NT2/D1 (cell line): ENCODE measurements around the gene OPN3.
A peak's percentile ranks its signal among the peaks of the same experiment; 100 is the strongest.

Experiments
- DNase-seq: peaks from one replicate; pipeline ENCODE4 v3.0.0-alpha.2; 2011; ENCODE audit warnings: low read depth, low spot score
- H3K27me3 ChIP-seq: 2 replicates; pipeline ENCODE4 v1.6.0; 2011; ENCODE audit warnings: mild to moderate bottlenecking; ENCODE audit not compliant: insufficient read length, insufficient read depth
- H3K36me3 ChIP-seq: 2 replicates; pipeline ENCODE4 v1.6.1; 2011; ENCODE audit warnings: mild to moderate bottlenecking, low read length, mixed read lengths; ENCODE audit not compliant: insufficient read depth, insufficient read length
- H3K4me1 ChIP-seq: 2 replicates; pipeline ENCODE4 v1.5.1; 2011; ENCODE audit not compliant: insufficient read depth, insufficient read length
- H3K4me3 ChIP-seq: 2 replicates; pipeline ENCODE4 v1.5.1; 2011; ENCODE audit warnings: low read depth; ENCODE audit not compliant: insufficient read length
- H3K9ac ChIP-seq: 2 replicates; pipeline ENCODE4 v1.6.0; 2011; ENCODE audit warnings: low read depth; ENCODE audit not compliant: insufficient read length
- H3K9me3 ChIP-seq: 2 replicates; pipeline ENCODE4 v1.5.1; 2011; ENCODE audit warnings: mild to moderate bottlenecking, low read length; ENCODE audit not compliant: insufficient read depth
- SUZ12 ChIP-seq: IDR thresholded peaks from 2 replicates; pipeline ENCODE4 v1.6.1; 2011; ENCODE audit not compliant: insufficient read length, insufficient read depth; ENCODE audit errors: extremely low read depth
- YY1 ChIP-seq: IDR thresholded peaks from 2 replicates; pipeline ENCODE4 v1.6.1; 2011; ENCODE audit not compliant: insufficient read length, insufficient read depth
- ZNF274 ChIP-seq: IDR thresholded peaks from 2 replicates; pipeline ENCODE4 v1.6.1; 2011; ENCODE audit warnings: mild to moderate bottlenecking, low read depth, low read length

Gene OPN3

GRCh38 chr1:241614572-241614971, 25.6 kb downstream of the OPN3 start:
- Histone ChIP-seq H3K9me3 (no peaks in the 10 kb centered on the region), H3K27me3 (no peaks in the 10 kb centered on the region), H3K4me1 (no peaks in the 10 kb centered on the region), H3K4me3 (no peak overlapping the region), H3K36me3 (no peaks in the 10 kb centered on the region), H3K9ac (no peak overlapping the region)
- DNase-seq, result no peak
- TF ChIP-seq SUZ12 (no peak), YY1 (no peak), ZNF274 (no peak)

DNA sequence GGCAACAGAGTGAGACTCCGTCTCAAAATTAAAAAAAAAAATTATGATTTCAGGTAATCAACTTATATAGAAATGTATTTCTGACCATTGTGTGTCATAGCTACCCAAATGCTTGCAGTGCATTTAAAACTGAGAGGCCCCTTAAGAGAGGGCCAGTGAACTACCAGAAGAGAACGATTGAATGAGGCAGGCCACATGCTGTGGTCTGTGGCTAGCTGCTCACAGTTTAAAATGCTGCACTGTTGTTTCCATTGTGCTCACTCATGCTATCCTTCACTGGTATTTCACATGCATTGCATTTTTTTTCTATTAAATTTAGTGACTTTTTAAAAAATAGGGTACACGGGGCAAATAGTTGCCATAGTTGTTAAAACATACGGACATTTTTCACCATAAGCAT, 26.0 kb downstream of the OPN3 start:
- H3K27me3 ChIP-seq, result no peaks in the 10 kb centered on the region
- H3K9me3 ChIP-seq, result no peaks in the 10 kb centered on the region
- H3K36me3 ChIP-seq, result no peaks in the 10 kb centered on the region
- no peaks in the 10 kb centered on the region for H3K4me1 ChIP-seq
- no peak overlapping the region for H3K4me3 ChIP-seq
- no peak overlapping the region for H3K9ac ChIP-seq
- no peak for DNase-seq
- TF ChIP-seq SUZ12 (no peak), YY1 (no peak), ZNF274 (no peak)

- Histone ChIP-seq H3K4me3 (no peak overlapping the region), H3K27me3 (no peaks in the 10 kb centered on the region), H3K9ac (no peak overlapping the region), H3K4me1 (no peaks in the 10 kb centered on the region), H3K9me3 (no peaks in the 10 kb centered on the region), H3K36me3 (no peaks in the 10 kb centered on the region)
- TF ChIP-seq ZNF274 (no peak), SUZ12 (no peak), YY1 (no peak)
- DNase-seq, result no peak
Observed at GRCh38 chr1:241612533-241613477, 27.4 kb downstream of the OPN3 start.

GRCh38 chr1:241611736-241612135, 28.4 kb downstream of the OPN3 start:
- no peaks in the 10 kb centered on the region for H3K4me1 ChIP-seq
- no peak overlapping the region for H3K4me3 ChIP-seq
- no peaks in the 10 kb centered on the region for H3K27me3 ChIP-seq
- no peaks in the 10 kb centered on the region for H3K36me3 ChIP-seq
- H3K9ac ChIP-seq, result no peak overlapping the region
- no peak for TF ChIP-seq YY1
- no peak for TF ChIP-seq ZNF274
- TF ChIP-seq SUZ12, result no peak
- H3K9me3 ChIP-seq, result no peaks in the 10 kb centered on the region
- DNase-seq, result no peak

DNA sequence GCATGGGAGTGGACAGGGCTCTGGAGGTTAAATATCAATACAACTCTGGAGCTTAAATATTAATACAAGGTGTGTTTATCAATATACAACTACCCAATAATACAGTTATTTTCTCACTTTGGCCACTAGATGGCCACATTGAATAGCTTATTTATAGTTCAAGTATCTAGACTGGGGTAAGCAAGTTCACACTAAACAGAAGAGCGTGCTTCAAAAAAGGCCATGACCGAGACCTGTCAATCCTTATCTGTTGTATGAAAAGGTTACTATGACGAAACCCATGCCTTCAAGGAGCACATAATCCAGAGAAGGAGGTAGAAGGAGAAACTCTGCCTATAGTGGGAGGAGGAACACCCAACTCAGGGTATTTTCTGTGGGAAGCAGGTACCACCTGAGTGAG, 29.1 kb downstream of the OPN3 start:
- H3K9ac ChIP-seq, result no peak overlapping the region
- DNase-seq, result peak; percentile 35
- TF ChIP-seq SUZ12 (no peak), ZNF274 (no peak)
- no peaks in the 10 kb centered on the region for H3K4me1 ChIP-seq
- H3K27me3 ChIP-seq, result no peaks in the 10 kb centered on the region
- H3K9me3 ChIP-seq, result no peaks in the 10 kb centered on the region
- no peak overlapping the region for H3K4me3 ChIP-seq
- no peaks in the 10 kb centered on the region for H3K36me3 ChIP-seq

GRCh38 chr1:241610056-241610815, 29.9 kb downstream of the OPN3 start:
- H3K4me3 ChIP-seq, result no peak overlapping the region
- DNase-seq, result no peak
- H3K4me1 ChIP-seq, result no peaks in the 10 kb centered on the region
- no peaks in the 10 kb centered on the region for H3K27me3 ChIP-seq
- no peak for TF ChIP-seq YY1
- TF ChIP-seq SUZ12, result no peak
- no peak for TF ChIP-seq ZNF274
- no peaks in the 10 kb centered on the region for H3K36me3 ChIP-seq
- no peak overlapping the region for H3K9ac ChIP-seq
- H3K9me3 ChIP-seq, result no peaks in the 10 kb centered on the region
